Gastroesophageal sphincter (tissue), 3 donors: ENCODE data around the gene NDFIP1.

Source experiments
- CTCF ChIP-seq, 4 experiments: fragments of 200-600 bp in 2 of 4; fragments of 450-650 bp in 2 of 4; sonication (generic) in 1 of 4; IDR thresholded peaks; one replicate each; pipeline ENCODE4 v1.5.1; 2017 to 2019; ENCODE audit warnings: antibody characterized with exemption in 4 of 4, mild to moderate bottlenecking in 2 of 4, moderate library complexity in 2 of 4
- POLR2AphosphoS5 ChIP-seq: sonication (generic); formaldehyde crosslinking; IDR thresholded peaks from one replicate; pipeline ENCODE4 v1.6.1; 2017; ENCODE audit warnings: antibody characterized with exemption

- TF ChIP-seq CTCF (IDR thresholded peaks at IDR 0.05) = no peak
- TF ChIP-seq POLR2AphosphoS5 = no peak
Observed at GRCh38 chr5:142104491-142104890, 4.1 kb upstream of the NDFIP1 start.
